Body of pancreas (tissue), 4 donors: ENCODE results near the gene CAPN10. TPM values are rescaled to one million over a fixed set of nuclear protein-coding genes. Genes with fewer than 3 reads are reported as not detected.
A peak's percentile ranks its signal among the peaks of the same experiment; 100 is the strongest.

Experiments
- ATAC-seq: fragments of 150-250 bp; one replicate; pipeline ENCODE4 v1.9.1; 2016
- DNase-seq, 4 donors: peaks; one replicate each; pipeline ENCODE4 v3.0.0-alpha.2; 2019
- H3K27ac ChIP-seq, 4 donors: fragments of 200-600 bp; sonication (generic); 1 replicate in 3 of 4; 2 replicates in 1 of 4; pipeline versions ENCODE4 v1.5.1 to v1.6.1; 2016 to 2019; ENCODE audit warnings: mild to moderate bottlenecking in 1 of 4, mixed read lengths in 1 of 4, moderate library complexity in 1 of 4
- H3K27me3 ChIP-seq, 2 donors: fragments of 200-600 bp; sonication (generic); one replicate each; pipeline ENCODE4 v1.6.0; 2016; ENCODE audit warnings: mild to moderate bottlenecking in 1 of 2
- H3K36me3 ChIP-seq, 2 donors: fragments of 200-600 bp; sonication (generic); replicated peaks in 1 of 2; 2 replicates each; pipeline ENCODE4 v1.5.1; 2016; ENCODE audit warnings: low read depth in 2 of 2; ENCODE audit not compliant: insufficient read depth in 1 of 2
- H3K4me1 ChIP-seq: fragments of 200-600 bp; sonication (generic); one replicate; pipeline ENCODE4 v1.6.0; 2016
- H3K4me3 ChIP-seq, 2 donors: fragments of 200-600 bp; sonication (generic); 1 replicate in 1 of 2; 2 replicates in 1 of 2; pipeline ENCODE4 v1.5.1; 2016 to 2019
- H3K9me3 ChIP-seq, 3 donors: fragments of 200-600 bp; sonication (generic); 1 replicate in 2 of 3; 2 replicates in 1 of 3; pipeline ENCODE4 v1.5.1; 2016
- POLR2A ChIP-seq, 3 donors: fragments of 450-650 bp; IDR thresholded peaks; one replicate each; pipeline ENCODE4 v1.6.1; 2016; ENCODE audit warnings: antibody characterized with exemption in 3 of 3, mild to moderate bottlenecking in 2 of 3
- WGBS, 2 donors: methylation state at CpG; one replicate each; pipeline ENCODE4 v1.1.5; 2017; 5-methylcytosine and 5-hydroxymethylcytosine counted together
- intact Hi-C: fragments of 100-400 bp; cut with DNase I; formaldehyde crosslinking; loops from one replicate; pipeline ENCODE4 v1.15.1; 2023
- total RNA-seq, 2 donors: library from RNA; depleted of rRNA; stranded (reverse); fragments of >200 nt; gene quantifications; one replicate each; pipeline ENCODE4 v1.1.0, GENCODE V29; 2016
- TF ChIP-seq, protein P1 (sequence below), 7 experiments: fragments of 450-650 bp in 4 of 7; fragments of 200-600 bp in 3 of 7; sonication (generic) in 3 of 7; IDR thresholded peaks; one replicate each; pipeline ENCODE4 v1.5.1; 2016 to 2019; ENCODE audit warnings: antibody characterized with exemption in 7 of 7

Gene CAPN10
- total RNA-seq, 2 donors from 2014 or later = 16.3 to 34.3 TPM

DNA sequence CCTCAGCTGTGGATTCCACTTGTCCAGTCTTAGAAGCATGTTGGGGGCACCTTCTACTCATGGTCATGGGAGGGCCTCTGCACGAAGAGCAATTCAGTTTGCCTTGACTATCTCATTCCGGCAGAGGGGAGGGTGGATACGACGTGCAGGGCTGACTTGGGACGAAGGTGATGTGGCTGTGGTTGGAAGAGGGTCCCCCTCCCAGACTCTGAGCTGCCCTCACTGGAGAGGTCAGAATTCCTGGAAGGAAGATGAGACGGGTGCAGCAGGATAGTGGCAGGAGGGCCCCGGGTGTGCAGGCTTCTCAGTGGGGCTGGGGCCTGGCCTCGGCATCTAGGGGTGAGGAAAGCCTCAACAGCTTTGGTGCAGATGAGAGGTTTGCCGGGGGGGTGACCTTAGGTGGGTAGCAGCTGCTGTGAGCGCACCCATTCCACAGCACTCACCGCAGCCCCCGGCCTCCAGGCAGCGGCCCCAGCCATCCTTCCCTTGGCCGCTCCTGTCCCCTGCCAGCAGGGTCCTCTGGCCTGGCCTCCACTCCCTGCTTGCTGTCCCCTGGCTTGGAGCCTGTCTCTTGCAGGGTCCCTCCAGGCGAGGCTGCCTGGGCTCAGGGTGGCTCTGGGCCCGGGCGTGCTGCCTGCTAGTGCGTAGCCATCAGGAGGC is 15.1 kb upstream of the CAPN10 start:
- whole genome bisulfite sequencing, 2 donors = 89% methylated on average over 15 to 18 of the region's 18 CpGs
- DNase-seq = peak in 1 of 4 donors; percentile 6

DNA sequence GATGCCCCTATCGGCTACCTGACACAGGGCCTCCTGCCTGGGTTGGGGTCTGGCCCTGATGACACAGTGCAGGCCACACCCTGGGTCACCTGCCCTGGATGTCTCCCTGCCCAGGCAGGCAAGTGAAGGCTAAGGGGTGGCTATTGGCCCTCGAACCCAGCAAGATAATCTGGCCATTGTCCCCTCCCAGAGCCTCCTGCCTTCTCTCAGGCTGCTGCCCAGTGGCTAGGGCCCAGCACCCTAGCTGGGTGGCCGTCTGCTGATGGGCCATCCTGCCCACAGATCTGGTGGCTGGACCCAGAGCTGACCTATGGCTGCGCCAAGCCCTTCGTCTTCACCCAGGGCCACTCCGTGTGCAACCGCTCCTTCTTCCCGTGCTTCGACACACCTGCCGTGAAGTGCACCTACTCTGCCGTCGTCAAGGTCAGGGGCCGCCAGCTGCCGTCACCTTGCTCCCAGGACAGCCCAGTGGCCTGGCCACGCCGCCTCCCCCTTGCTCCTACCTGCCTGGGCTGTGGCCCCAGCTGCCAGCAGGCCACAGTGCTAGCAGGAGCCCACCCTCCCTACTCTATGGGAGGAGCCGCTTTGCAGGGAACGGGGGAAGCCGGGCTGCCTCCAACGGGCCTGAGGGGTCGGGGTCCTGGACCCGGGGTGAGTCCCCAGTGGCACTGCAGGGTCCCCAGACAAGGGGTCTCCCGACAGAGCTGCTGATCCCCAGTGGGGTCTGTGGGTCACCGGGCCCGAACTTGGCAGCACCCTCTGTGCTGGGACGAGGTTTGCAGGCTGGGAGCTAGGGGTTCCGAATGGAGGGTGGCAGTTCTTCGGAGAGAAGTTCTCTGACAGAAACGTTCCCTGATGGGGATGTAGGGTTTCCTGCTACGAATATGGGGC is 14.1 kb upstream of the CAPN10 start:
- 73 to 87% methylated on average over 21 to 30 of the region's 30 CpGs for WGBS, 2 donors
- TF ChIP-seq POLR2A (IDR thresholded peaks at IDR 0.05) = no peak
- TF ChIP-seq, protein P1, sequence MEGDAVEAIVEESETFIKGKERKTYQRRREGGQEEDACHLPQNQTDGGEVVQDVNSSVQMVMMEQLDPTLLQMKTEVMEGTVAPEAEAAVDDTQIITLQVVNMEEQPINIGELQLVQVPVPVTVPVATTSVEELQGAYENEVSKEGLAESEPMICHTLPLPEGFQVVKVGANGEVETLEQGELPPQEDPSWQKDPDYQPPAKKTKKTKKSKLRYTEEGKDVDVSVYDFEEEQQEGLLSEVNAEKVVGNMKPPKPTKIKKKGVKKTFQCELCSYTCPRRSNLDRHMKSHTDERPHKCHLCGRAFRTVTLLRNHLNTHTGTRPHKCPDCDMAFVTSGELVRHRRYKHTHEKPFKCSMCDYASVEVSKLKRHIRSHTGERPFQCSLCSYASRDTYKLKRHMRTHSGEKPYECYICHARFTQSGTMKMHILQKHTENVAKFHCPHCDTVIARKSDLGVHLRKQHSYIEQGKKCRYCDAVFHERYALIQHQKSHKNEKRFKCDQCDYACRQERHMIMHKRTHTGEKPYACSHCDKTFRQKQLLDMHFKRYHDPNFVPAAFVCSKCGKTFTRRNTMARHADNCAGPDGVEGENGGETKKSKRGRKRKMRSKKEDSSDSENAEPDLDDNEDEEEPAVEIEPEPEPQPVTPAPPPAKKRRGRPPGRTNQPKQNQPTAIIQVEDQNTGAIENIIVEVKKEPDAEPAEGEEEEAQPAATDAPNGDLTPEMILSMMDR (IDR thresholded peaks at IDR 0.05) = no peak
- Histone ChIP-seq H3K4me3 (no peak overlapping the region), H3K27me3 (no peaks in the 10 kb centered on the region), H3K27ac (no peak overlapping the region), H3K4me1 (peaks cover 38% of the 10 kb centered on the region), H3K9me3 (no peaks in the 10 kb centered on the region), H3K36me3 (peaks cover 8 to 15% of the 10 kb centered on the region in 2 donors)
- ATAC-seq (no peak), DNase-seq (peak in 2 of 4 donors; percentile 2 to 32)
- intact Hi-C loops = no loop called here

More for the DNA sequence above, 15.1 kb upstream of the CAPN10 start:
- Histone ChIP-seq H3K36me3 (peaks cover 4 to 9% of the 10 kb centered on the region in 2 donors), H3K27me3 (no peaks in the 10 kb centered on the region), H3K4me3 (no peak overlapping the region), H3K4me1 (peaks cover 47% of the 10 kb centered on the region), H3K27ac (no peak overlapping the region), H3K9me3 (no peaks in the 10 kb centered on the region)
- ATAC-seq = no peak
- no peak for TF ChIP-seq POLR2A (IDR thresholded peaks at IDR 0.05)
- TF ChIP-seq, protein P1 (IDR thresholded peaks at IDR 0.05) = no peak
- intact Hi-C loops = no loop called here

DNA sequence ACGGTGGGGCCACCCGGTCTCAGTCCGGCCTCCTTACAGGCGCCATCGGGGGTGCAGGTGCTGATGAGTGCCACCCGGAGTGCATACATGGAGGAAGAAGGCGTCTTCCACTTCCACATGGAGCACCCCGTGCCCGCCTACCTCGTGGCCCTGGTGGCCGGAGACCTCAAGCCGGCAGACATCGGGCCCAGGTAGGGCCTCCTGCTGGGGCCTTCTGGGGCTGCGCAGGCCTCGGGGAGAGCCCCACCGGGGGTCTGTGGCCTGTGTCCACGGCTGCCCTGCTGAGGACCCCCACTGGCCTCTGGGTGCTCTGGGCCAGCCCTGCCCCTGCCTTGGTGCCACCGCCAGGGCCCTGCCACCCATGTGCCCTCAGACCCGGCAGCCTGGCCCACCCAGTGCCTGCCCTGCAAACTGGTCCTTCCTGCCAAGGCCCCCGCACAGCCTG is 13.4 kb upstream of the CAPN10 start:
- 89 to 90% methylated on average over 7 to 19 of the region's 20 CpGs for WGBS, 2 donors
- H3K4me1 ChIP-seq = peaks cover 33% of the 10 kb centered on the region

DNA sequence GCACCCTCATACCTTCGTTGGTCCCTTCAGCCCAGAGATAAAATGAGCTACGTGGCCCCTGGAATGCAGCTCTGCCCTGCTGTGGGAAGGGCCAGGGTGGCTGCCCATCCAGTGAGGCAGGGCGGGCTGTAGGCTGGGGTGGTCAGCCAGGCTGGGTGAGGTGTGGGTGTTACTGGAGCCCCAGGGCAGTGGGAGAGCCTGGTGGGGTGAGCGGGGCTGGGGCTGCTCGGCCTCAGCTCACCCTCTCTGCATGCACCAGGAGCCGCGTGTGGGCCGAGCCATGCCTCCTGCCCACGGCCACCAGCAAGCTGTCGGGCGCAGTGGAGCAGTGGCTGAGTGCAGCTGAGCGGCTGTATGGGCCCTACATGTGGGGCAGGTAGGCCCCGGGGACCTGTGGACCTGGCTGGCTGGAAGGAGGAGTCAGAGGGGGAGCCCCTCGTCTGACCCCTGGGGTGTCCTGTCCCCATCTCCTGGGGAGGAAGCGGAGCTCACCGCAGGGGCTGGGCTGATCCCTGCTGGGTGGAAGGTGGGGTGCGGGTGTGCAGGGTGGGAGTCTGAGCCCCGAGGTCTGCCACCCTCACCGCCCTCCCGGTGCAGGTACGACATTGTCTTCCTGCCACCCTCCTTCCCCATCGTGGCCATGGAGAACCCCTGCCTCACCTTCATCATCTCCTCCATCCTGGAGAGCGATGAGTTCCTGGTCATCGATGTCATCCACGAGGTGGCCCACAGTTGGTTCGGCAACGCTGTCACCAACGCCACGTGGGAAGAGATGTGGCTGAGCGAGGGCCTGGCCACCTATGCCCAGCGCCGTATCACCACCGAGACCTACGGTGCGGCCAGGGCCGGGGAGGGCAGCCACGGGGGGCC is 12.8 kb upstream of the CAPN10 start:
- 90% methylated on average over 18 to 34 of the region's 37 CpGs for WGBS, 2 donors
- intact Hi-C loops = no loop called here
- no peak overlapping the region for H3K27ac ChIP-seq
- no peak overlapping the region for H3K4me3 ChIP-seq
- H3K4me1 ChIP-seq = peaks cover 35% of the 10 kb centered on the region
- H3K36me3 ChIP-seq = peaks cover 8 to 20% of the 10 kb centered on the region in 2 donors
- H3K27me3 ChIP-seq = no peaks in the 10 kb centered on the region
- ATAC-seq = no peak
- no peaks in the 10 kb centered on the region for H3K9me3 ChIP-seq
- no peak for TF ChIP-seq POLR2A (IDR thresholded peaks at IDR 0.05)
- TF ChIP-seq, protein P1 (IDR thresholded peaks at IDR 0.05) = no peak
- DNase-seq = peak in 1 of 4 donors; percentile 13

More for the DNA sequence above, 13.4 kb upstream of the CAPN10 start:
- Histone ChIP-seq H3K36me3 (peaks cover 8 to 20% of the 10 kb centered on the region in 2 donors), H3K9me3 (no peaks in the 10 kb centered on the region), H3K27ac (no peak overlapping the region), H3K27me3 (no peaks in the 10 kb centered on the region), H3K4me3 (no peak overlapping the region)
- peak in 1 of 4 donors; percentile 11 for DNase-seq
- ATAC-seq = no peak
- intact Hi-C loops = no loop called here
- no peak for TF ChIP-seq POLR2A (IDR thresholded peaks at IDR 0.05)
- TF ChIP-seq, protein P1 (IDR thresholded peaks at IDR 0.05) = no peak
